ENCODE data around the gene FARSB.

FARSB gene

GRCh38 chr2:222623756-222624309, 32.1 kb downstream of the FARSB start:
- H4K20me1 ChIP-seq (ENCODE audit: insufficient read depth), result no peaks in the 10 kb centered on the region
- H3K36me3 ChIP-seq (ENCODE audit: insufficient read depth), result peaks cover 4% of the 10 kb centered on the region; the same call in 1 of the 2 replicates
- H3K4me3 ChIP-seq (IDR thresholded peaks at IDR 0.05; ENCODE audit: insufficient read depth, low read depth, low read length), result no peak overlapping the region
- no peak overlapping the region for H3K9ac ChIP-seq
- H2AFZ ChIP-seq (ENCODE audit: low read depth), result no peak overlapping the region
- H3K79me2 ChIP-seq (ENCODE audit: insufficient read depth, low read depth), result no peaks in the 10 kb centered on the region
- H3K27ac ChIP-seq, result no peak overlapping the region
- TF ChIP-seq CTCF (conservative IDR thresholded peaks at IDR 0.05; ENCODE audit: low read depth, low read length), result no peak
- H3K4me1 ChIP-seq (ENCODE audit: low read depth, poor library complexity, severe bottlenecking), result peaks cover 6% of the 10 kb centered on the region
- H3K27me3 ChIP-seq (ENCODE audit: insufficient read depth, low read depth), result no peaks in the 10 kb centered on the region
- no peak overlapping the region for H3K4me2 ChIP-seq

GRCh38 chr2:222622910-222623309, 33.0 kb downstream of the FARSB start:
- Histone ChIP-seq H3K4me2 (no peak overlapping the region), H3K36me3 (ENCODE audit: insufficient read depth) (peaks cover 11% of the 10 kb centered on the region; the same call in 1 of the 2 replicates)

GRCh38 chr2:222621893-222622292, 34.0 kb downstream of the FARSB start:
- no peak overlapping the region for H3K27ac ChIP-seq
- no peaks in the 10 kb centered on the region for H3K79me2 ChIP-seq (ENCODE audit: insufficient read depth, low read depth)
- no peak for TF ChIP-seq CTCF (conservative IDR thresholded peaks at IDR 0.05; ENCODE audit: low read depth, low read length)
- H3K4me3 ChIP-seq (IDR thresholded peaks at IDR 0.05; ENCODE audit: insufficient read depth, low read depth, low read length), result no peak overlapping the region
- no peak overlapping the region for H2AFZ ChIP-seq (ENCODE audit: low read depth)
- peaks cover 6% of the 10 kb centered on the region for H3K4me1 ChIP-seq (ENCODE audit: low read depth, poor library complexity, severe bottlenecking)
- H4K20me1 ChIP-seq (ENCODE audit: insufficient read depth), result no peaks in the 10 kb centered on the region
- H3K36me3 ChIP-seq (ENCODE audit: insufficient read depth), result peaks cover 12% of the 10 kb centered on the region; the same call in 1 of the 2 replicates
- no peak overlapping the region for H3K9ac ChIP-seq
- no peak overlapping the region for H3K4me2 ChIP-seq
- H3K27me3 ChIP-seq (ENCODE audit: insufficient read depth, low read depth), result no peaks in the 10 kb centered on the region

More at GRCh38 chr2:222622910-222623309, 33.0 kb downstream of the FARSB start:
- H2AFZ ChIP-seq (ENCODE audit: low read depth), result no peak overlapping the region
- H3K9ac ChIP-seq, result no peak overlapping the region
- no peak overlapping the region for H3K4me3 ChIP-seq (IDR thresholded peaks at IDR 0.05; ENCODE audit: insufficient read depth, low read depth, low read length)
- H3K27ac ChIP-seq, result no peak overlapping the region
- no peaks in the 10 kb centered on the region for H4K20me1 ChIP-seq (ENCODE audit: insufficient read depth)
- peaks cover 6% of the 10 kb centered on the region for H3K4me1 ChIP-seq (ENCODE audit: low read depth, poor library complexity, severe bottlenecking)
- H3K79me2 ChIP-seq (ENCODE audit: insufficient read depth, low read depth), result no peaks in the 10 kb centered on the region
- TF ChIP-seq CTCF (conservative IDR thresholded peaks at IDR 0.05; ENCODE audit: low read depth, low read length), result no peak
- H3K27me3 ChIP-seq (ENCODE audit: insufficient read depth, low read depth), result no peaks in the 10 kb centered on the region

GRCh38 chr2:222615320-222615719, 40.6 kb downstream of the FARSB start:
- Histone ChIP-seq H3K4me3 (IDR thresholded peaks at IDR 0.05; ENCODE audit: insufficient read depth, low read depth, low read length) (no peak overlapping the region), H3K27me3 (ENCODE audit: insufficient read depth, low read depth) (no peaks in the 10 kb centered on the region), H2AFZ (ENCODE audit: low read depth) (no peak overlapping the region), H3K9ac (no peak overlapping the region), H3K4me2 (no peak overlapping the region), H3K79me2 (ENCODE audit: insufficient read depth, low read depth) (no peaks in the 10 kb centered on the region), H3K36me3 (ENCODE audit: insufficient read depth) (peaks cover 14% of the 10 kb centered on the region; the same call in 1 of the 2 replicates), H3K4me1 (ENCODE audit: low read depth, poor library complexity, severe bottlenecking) (peaks cover 4% of the 10 kb centered on the region), H3K27ac (no peak overlapping the region), H4K20me1 (ENCODE audit: insufficient read depth) (no peaks in the 10 kb centered on the region; the same call in 1 of the 2 replicates)
- TF ChIP-seq CTCF (conservative IDR thresholded peaks at IDR 0.05; ENCODE audit: low read depth, low read length), result no peak

Measured in KMS-11 (cell line).